HEK293 (cell line): ENCODE results near the gene DST.

Experiments
- PBX3 ChIP-seq: sonication (generic); formaldehyde crosslinking; IDR thresholded peaks from 2 replicates; pipeline ENCODE4 v1.8.1; 2022; ENCODE audit warnings: mild to moderate bottlenecking, moderate library complexity, missing genetic modification reagents
- ZNF274 ChIP-seq, 2 experiments: fragments of 200-500 bp in 1 of 2; fragments of 450-650 bp in 1 of 2; sonication (Bioruptor generic) in 1 of 2; formaldehyde crosslinking in 1 of 2; IDR thresholded peaks; 2 replicates each; pipeline versions ENCODE4 v1.5.1 to v1.6.1; 2014 to 2016; ENCODE audit warnings: borderline replicate concordance in 1 of 2, inconsistent platforms in 1 of 2, low read length in 1 of 2, missing biosample characterization in 1 of 2, missing genetic modification characterization in 1 of 2

DNA sequence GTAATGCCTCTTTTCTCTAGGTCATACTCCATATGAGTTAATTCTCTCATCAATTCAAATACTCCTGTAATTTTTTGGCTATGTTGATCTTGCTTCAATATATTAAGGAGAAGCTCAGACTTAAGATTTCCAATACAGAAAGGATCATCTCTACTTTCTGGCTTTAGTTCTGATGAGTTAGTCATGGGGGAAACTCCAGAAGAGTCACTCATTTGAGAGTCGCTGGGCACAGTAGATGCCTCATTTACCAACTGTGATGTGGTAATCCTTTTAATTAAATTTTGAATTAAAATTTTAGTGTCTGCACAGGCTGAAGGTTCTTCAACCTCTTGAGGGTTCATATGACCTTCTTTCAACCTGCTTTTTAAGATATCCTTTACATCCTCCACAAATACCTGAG is 38.5 kb downstream of the DST start:
- TF ChIP-seq PBX3 (CRISPR knock-in tag) (no peak), ZNF274 (IDR thresholded peaks at IDR 0.05; ENCODE audit: low read length) (no peak), ZNF274 (tag by site-specific recombination; IDR thresholded peaks at IDR 0.05; ENCODE audit: borderline replicate concordance) (no peak)
